SU-DHL-6 (cell line): ENCODE data around the gene DNAJB8.

Experiments used
- EZH2phosphoT487 ChIP-seq: fragments of 200-600 bp; sonication (generic), shearing (Covaris generic); conservative IDR thresholded peaks from 2 replicates; pipeline ENCODE4 v1.6.1; 2018; ENCODE audit warnings: mild to moderate bottlenecking, antibody characterized with exemption, low read length, moderate library complexity, mixed read lengths
- TF ChIP-seq, protein P1 (sequence below): fragments of 200-600 bp; sonication (generic); IDR thresholded peaks from one replicate; pipeline ENCODE4 v1.5.1; 2017; ENCODE audit warnings: antibody characterized with exemption, mild to moderate bottlenecking, low read length, moderate library complexity; ENCODE audit not compliant: insufficient read depth, poor library complexity, severe bottlenecking

DNA sequence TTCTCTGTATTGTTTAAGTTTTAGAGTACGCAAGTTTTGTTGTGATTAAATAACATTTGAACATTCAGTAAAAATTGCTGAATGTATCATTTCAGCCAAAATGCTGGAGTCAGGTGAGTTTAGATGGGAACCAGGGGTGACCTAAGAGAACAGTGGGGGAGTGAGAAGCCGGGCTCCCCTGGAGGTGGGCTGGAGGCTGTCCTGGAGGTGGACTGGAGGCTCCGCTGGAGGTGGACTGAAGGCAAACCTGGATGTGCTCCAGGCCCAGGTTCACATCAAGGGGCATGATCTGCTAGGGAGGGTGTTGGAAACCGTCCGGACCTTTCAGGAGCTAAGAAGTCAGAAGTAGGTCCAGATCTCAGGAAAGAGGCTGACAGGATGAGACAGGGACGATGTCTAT lies 23.7 kb downstream of the DNAJB8 start:
- TF ChIP-seq, protein P1, sequence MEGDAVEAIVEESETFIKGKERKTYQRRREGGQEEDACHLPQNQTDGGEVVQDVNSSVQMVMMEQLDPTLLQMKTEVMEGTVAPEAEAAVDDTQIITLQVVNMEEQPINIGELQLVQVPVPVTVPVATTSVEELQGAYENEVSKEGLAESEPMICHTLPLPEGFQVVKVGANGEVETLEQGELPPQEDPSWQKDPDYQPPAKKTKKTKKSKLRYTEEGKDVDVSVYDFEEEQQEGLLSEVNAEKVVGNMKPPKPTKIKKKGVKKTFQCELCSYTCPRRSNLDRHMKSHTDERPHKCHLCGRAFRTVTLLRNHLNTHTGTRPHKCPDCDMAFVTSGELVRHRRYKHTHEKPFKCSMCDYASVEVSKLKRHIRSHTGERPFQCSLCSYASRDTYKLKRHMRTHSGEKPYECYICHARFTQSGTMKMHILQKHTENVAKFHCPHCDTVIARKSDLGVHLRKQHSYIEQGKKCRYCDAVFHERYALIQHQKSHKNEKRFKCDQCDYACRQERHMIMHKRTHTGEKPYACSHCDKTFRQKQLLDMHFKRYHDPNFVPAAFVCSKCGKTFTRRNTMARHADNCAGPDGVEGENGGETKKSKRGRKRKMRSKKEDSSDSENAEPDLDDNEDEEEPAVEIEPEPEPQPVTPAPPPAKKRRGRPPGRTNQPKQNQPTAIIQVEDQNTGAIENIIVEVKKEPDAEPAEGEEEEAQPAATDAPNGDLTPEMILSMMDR: no peak
- no peak for TF ChIP-seq EZH2phosphoT487
